ENCODE results near the gene NINJ2. TPM values are rescaled to one million over a fixed set of nuclear protein-coding genes. Genes with fewer than 3 reads are reported as not detected.
A peak's percentile ranks its signal among the peaks of the same experiment; 100 is the strongest.

The NINJ2 gene
- total and polyA plus RNA-seq, 3 experiments from 2014 or later: 3.3 to 47.1 (median 4.2) TPM

DNA sequence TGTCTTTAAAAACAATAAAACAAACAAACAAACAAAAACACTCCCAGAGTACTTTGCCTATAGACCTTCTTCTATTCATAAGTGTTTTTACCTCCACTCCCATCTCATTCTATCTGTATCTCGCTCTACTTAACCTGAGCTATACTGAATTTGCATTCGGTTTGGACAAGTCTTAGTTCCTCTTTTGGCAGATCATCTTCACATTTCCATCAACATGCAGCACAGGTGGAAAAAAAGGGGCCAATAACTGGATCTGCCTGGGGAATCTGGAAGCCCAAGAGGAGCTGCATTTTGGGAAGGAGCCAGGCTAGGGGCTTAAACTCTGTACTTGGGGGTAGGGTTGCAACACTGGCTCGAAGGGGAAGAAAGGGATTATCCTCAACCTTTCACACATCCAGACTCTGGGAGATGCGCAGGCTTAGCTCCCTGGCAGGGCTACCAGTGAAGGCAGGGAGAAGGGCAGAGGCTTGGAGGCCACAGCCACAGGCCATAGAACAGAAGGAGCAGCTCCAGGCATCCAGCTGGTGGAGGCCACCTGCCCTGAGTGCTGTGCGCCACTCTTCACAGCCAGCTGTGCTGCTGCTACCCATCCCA is 4.1 kb downstream of the NINJ2 start:
- peak overlapping the region in 1 of 7 donors; percentile 30 for H3K4me3 Mint-ChIP-seq
- no peaks in the 10 kb centered on the region for H3K36me3 ChIP-seq (ENCODE audit: insufficient read depth, low read length)
- H3K27me3 ChIP-seq (ENCODE audit: insufficient read depth, low read length, poor library complexity, severe bottlenecking): no peaks in the 10 kb centered on the region
- no peak overlapping the region for H3K27ac ChIP-seq (ENCODE audit: low read depth, low read length)
- H3K4me1 ChIP-seq (ENCODE audit: insufficient read depth, low read length): peaks cover 17% of the 10 kb centered on the region
- H3K27me3 Mint-ChIP-seq: no peaks in the 10 kb centered on the region
- no peak for DNase-seq
- H3K4me3 ChIP-seq (ENCODE audit: low read length): no peak overlapping the region
- POLR2A ChIA-PET: no interaction called here
- H3K9me3 Mint-ChIP-seq: no peaks in the 10 kb centered on the region
- peaks cover 13 to 35% (median 20%) of the 10 kb centered on the region in 3 donors for H3K4me1 Mint-ChIP-seq
- no peaks in the 10 kb centered on the region for H3K36me3 Mint-ChIP-seq
- CTCF ChIA-PET: interaction anchor here (1.5 kb wide), 1 partner anchor 8 kb away, joined by 3 read pairs; no protein-coding TSS in a partner anchor
- H3K27ac Mint-ChIP-seq: peak overlapping the region in 1 of 8 donors; percentile 0
- no peaks in the 10 kb centered on the region for H3K9me3 ChIP-seq (ENCODE audit: low read length)

DNA sequence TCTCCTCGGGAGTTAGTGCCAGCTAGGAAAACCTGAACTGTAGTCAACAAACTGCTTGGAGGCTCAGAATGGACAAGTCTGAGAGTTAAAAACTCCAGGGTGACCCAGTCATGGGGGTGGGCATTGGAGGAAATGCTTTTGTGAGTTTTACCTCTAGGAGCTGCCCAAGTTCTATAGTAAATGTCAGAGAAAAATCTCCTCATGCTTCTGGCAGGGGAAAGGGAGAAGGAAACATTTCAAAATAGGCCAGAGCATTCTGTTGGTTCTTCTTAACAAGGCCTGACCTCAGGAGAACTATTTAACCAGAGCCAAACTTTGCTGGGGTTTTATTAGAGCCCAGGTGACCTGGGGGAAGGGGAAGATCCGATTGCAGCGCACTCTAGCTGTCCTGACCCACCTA is 12.3 kb downstream of the NINJ2 start:
- Mint-ChIP-seq H3K27ac (peak overlapping the region in 2 of 8 donors; percentile 21 to 39), H3K4me1 (peaks cover 0 to 23% (median 5%) of the 10 kb centered on the region in 3 donors), H3K4me3 (no peak overlapping the region), H3K27me3 (no peaks in the 10 kb centered on the region), H3K9me3 (no peaks in the 10 kb centered on the region), H3K36me3 (peaks cover 0 to 2% (median 1%) of the 10 kb centered on the region in 3 donors)
- POLR2A ChIA-PET: no interaction called here
- no peak for DNase-seq
- Histone ChIP-seq H3K4me3 (ENCODE audit: low read length) (no peak overlapping the region), H3K4me1 (ENCODE audit: insufficient read depth, low read length) (no peaks in the 10 kb centered on the region), H3K27me3 (ENCODE audit: insufficient read depth, low read length, poor library complexity, severe bottlenecking) (no peaks in the 10 kb centered on the region), H3K36me3 (ENCODE audit: insufficient read depth, low read length) (no peaks in the 10 kb centered on the region), H3K9me3 (ENCODE audit: low read length) (no peaks in the 10 kb centered on the region), H3K27ac (ENCODE audit: low read depth, low read length) (no peak overlapping the region)
- CTCF ChIA-PET: interaction anchor here (1.0 to 2.8 kb wide), 4 partner anchors 9 to 164 kb away, joined by 3 to 9 read pairs (median 6); partner anchors contain the start of gene WNK1

DNA sequence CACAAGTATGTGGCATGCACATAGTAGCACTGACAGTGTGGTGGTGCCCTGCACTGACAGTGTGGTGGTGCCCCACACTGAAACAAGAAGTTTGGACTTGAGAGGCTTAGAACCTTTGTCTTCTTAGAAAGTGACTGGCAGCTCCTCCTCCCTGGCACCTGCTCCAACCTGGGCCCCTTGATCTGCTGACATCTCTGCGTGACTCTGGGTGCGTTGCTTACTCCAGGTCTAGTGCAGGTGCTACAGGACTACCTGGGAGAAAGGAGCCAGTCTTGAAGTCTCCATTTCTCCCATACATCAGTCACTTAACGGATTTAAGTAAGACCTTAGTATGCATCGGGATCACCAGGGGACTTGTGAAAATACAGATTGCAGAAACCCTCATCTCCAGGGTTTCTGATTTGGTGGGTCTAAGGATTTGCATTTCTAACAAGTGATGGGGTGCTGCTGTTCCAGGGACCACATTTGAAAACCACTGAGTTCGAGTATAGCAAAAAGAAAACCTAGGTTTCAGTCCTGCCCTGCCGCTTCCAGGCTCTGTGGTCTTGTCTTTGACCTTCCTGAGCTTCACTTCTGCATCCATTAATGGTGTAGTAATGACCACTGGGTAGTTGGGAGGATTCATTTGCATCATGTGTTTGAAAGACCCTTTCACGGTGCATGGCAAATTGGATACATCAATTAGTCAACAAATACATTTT is 15.7 kb downstream of the NINJ2 start:
- no peaks in the 10 kb centered on the region for H3K9me3 ChIP-seq (ENCODE audit: low read length)
- Mint-ChIP-seq H3K9me3 (no peaks in the 10 kb centered on the region), H3K27me3 (peaks cover 0 to 2% of the 10 kb centered on the region in 2 donors), H3K27ac (peak overlapping the region in 4 of 8 donors; percentile 7 to 61 (median 51)), H3K4me3 (peak overlapping the region in 1 of 7 donors; percentile 31), H3K36me3 (peaks cover 0 to 7% (median 4%) of the 10 kb centered on the region in 3 donors), H3K4me1 (peaks cover 14 to 41% (median 19%) of the 10 kb centered on the region in 3 donors)
- POLR2A ChIA-PET: no interaction called here
- H3K4me1 ChIP-seq (ENCODE audit: insufficient read depth, low read length): peaks cover 13% of the 10 kb centered on the region
- no peak for DNase-seq
- no peaks in the 10 kb centered on the region for H3K27me3 ChIP-seq (ENCODE audit: insufficient read depth, low read length, poor library complexity, severe bottlenecking)
- no peak overlapping the region for H3K27ac ChIP-seq (ENCODE audit: low read depth, low read length)
- H3K4me3 ChIP-seq (ENCODE audit: low read length): no peak overlapping the region
- CTCF ChIA-PET: interaction anchor here (1.7 kb wide), 1 partner anchor 104 kb away, joined by 6 read pairs; no protein-coding TSS in a partner anchor
- H3K36me3 ChIP-seq (ENCODE audit: insufficient read depth, low read length): no peaks in the 10 kb centered on the region

DNA sequence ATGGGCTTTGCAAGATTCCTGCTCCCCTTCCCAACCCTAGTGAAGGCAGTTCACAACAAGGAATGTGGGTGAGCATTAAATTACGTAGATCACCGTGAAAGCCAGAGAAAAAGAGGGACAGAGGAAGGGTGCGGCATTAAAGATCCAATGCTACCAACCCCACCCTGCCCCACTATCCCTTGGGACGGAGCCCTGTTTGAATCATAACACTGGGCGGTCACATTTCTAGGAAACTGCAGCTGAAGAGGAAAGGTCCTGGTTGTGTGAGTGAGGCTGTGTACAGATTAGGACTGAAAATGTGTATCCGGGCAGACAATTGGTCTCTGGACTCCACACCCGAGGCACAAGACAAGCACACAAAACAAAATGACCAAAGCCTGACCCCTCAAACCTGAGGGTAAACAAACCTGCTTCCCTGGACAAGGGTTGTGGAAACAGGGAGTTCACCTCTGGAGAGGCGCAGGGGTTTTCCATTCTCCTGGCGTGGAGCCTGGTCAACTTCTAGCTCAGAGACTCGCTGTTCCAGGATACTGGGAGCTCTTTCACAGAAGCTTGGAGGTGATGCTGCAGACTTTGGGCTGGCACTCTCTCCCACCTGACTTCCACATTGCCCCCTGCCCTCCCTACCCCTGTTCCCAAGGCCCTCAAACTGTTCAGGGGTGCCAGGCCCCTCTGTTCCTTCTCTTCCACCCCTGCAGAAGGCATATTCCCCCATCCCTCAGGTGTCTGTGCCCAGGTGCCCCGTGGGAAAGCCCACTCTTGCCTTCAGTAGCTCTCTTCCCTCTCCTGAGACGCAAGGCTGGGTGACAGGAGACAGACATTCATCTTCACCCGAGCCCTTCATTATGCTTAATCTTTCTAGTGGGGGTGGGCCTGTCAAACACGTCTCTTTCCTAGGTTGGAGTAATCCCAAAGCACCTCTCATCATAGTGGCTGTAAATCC is 16.5 kb downstream of the NINJ2 start:
- CTCF ChIA-PET: interaction anchor here (1.4 to 1.7 kb wide), 2 partner anchors 82 to 104 kb away, joined by 3 to 6 read pairs; no protein-coding TSS in a partner anchor
- H3K9me3 Mint-ChIP-seq: no peaks in the 10 kb centered on the region

DNA sequence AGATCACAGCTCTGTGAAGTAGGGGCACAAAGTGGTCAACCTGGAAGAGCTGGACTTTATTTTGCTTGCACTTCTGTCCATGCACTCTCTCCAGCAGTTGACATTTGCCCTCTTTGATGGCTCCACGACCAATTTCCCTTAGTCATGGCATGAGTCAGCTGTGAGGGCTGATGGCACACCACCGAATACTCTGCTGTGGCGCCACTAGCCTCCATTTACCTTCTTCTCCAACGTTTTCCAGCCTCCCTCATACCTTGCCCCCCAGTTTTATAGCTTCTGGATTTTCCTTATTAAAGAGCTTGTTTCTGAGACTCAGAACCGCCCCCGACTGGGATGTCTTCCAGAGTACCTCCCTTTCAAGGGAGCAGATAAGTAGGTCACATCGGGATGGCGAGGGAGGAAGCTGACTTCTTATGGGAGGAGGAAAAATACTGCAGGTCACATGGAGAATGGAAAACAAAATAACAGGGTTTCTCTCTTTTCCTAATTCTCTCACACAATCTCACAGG is 17.6 kb downstream of the NINJ2 start:
- Mint-ChIP-seq H3K27me3 (peaks cover 0 to 2% of the 10 kb centered on the region in 2 donors), H3K4me3 (peak overlapping the region in 2 of 7 donors; percentile 10 to 58), H3K36me3 (peaks cover 0 to 7% (median 3%) of the 10 kb centered on the region in 3 donors), H3K27ac (peak overlapping the region in 7 of 8 donors; percentile 21 to 96 (median 53)), H3K9me3 (no peaks in the 10 kb centered on the region), H3K4me1 (peaks cover 24 to 42% (median 31%) of the 10 kb centered on the region in 3 donors)
- ChIA-PET CTCF (interaction anchor here (1.4 to 4.6 kb wide), 2 partner anchors 83 to 107 kb away, joined by 3 to 41 read pairs; partner anchors contain the start of gene WNK1), POLR2A (interaction anchor here (0.6 kb wide), 1 partner anchor 24 kb away, joined by 3 read pairs; no protein-coding TSS in a partner anchor)
- Histone ChIP-seq H3K4me1 (ENCODE audit: insufficient read depth, low read length) (peaks cover 22% of the 10 kb centered on the region), H3K27me3 (ENCODE audit: insufficient read depth, low read length, poor library complexity, severe bottlenecking) (no peaks in the 10 kb centered on the region), H3K9me3 (ENCODE audit: low read length) (no peaks in the 10 kb centered on the region), H3K27ac (ENCODE audit: low read depth, low read length) (no peak overlapping the region), H3K36me3 (ENCODE audit: insufficient read depth, low read length) (no peaks in the 10 kb centered on the region), H3K4me3 (ENCODE audit: low read length) (no peak overlapping the region)
- no peak for DNase-seq

More for the DNA sequence above, 16.5 kb downstream of the NINJ2 start:
- Mint-ChIP-seq H3K36me3 (peaks cover 0 to 7% (median 4%) of the 10 kb centered on the region in 3 donors), H3K27ac (peak overlapping the region in 6 of 8 donors; percentile 7 to 61 (median 42)), H3K4me3 (peak overlapping the region in 1 of 7 donors; percentile 31), H3K27me3 (peaks cover 0 to 2% of the 10 kb centered on the region in 2 donors), H3K4me1 (peaks cover 21 to 48% (median 23%) of the 10 kb centered on the region in 3 donors)
- Histone ChIP-seq H3K36me3 (ENCODE audit: insufficient read depth, low read length) (no peaks in the 10 kb centered on the region), H3K9me3 (ENCODE audit: low read length) (no peaks in the 10 kb centered on the region), H3K27me3 (ENCODE audit: insufficient read depth, low read length, poor library complexity, severe bottlenecking) (no peaks in the 10 kb centered on the region), H3K4me1 (ENCODE audit: insufficient read depth, low read length) (peaks cover 19% of the 10 kb centered on the region), H3K4me3 (ENCODE audit: low read length) (no peak overlapping the region), H3K27ac (ENCODE audit: low read depth, low read length) (no peak overlapping the region)
- DNase-seq: no peak
- POLR2A ChIA-PET: no interaction called here

DNA sequence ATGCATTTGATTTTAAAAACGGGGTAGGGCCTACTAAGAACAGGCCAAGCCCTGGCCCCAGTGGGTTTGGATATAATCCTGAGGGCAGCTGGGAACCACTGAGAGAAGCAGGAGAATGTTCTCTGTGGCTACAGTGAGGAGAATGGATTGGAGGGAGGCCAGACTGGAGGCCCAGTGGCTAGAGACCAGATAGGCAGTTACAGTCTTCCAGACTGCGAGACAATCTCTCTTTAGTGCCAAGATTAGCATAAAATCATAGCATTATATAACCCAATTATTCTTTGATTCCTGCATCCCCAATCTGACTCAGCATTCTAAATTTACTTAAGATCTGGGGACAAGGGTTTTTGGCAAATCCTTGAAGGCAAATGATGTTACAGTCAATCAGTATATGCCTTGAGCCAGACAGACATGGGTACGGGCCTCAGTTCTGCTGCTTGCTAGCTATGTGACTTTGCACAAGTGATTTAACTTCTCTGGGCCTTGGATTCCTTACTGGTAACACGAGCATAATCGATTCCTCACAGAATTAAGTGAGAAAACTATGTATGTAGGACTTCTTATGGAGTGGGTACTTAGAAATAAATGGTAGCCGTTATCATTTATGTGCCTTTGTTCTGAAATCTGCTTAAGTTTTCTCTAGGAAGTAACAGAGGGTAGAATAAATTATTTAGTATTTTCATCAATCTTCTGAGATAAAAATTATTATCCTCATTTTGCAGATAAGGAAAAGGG is 18.3 kb downstream of the NINJ2 start:
- H3K4me1 ChIP-seq (ENCODE audit: insufficient read depth, low read length): peaks cover 29% of the 10 kb centered on the region
- H3K4me3 Mint-ChIP-seq: peak overlapping the region in 3 of 7 donors; percentile 58 to 94 (median 94)
- CTCF ChIA-PET: interaction anchor here (1.4 to 4.6 kb wide), 2 partner anchors 84 to 107 kb away, joined by 3 to 41 read pairs; partner anchors contain the start of gene WNK1
- H3K36me3 ChIP-seq (ENCODE audit: insufficient read depth, low read length): no peaks in the 10 kb centered on the region
- H3K4me3 ChIP-seq (ENCODE audit: low read length): no peak overlapping the region
- H3K4me1 Mint-ChIP-seq: peaks cover 29 to 48% (median 37%) of the 10 kb centered on the region in 3 donors
- peaks cover 0 to 7% (median 2%) of the 10 kb centered on the region in 3 donors for H3K36me3 Mint-ChIP-seq
- H3K9me3 ChIP-seq (ENCODE audit: low read length): no peaks in the 10 kb centered on the region
- H3K27ac ChIP-seq (ENCODE audit: low read depth, low read length): no peak overlapping the region
- no peak for DNase-seq
- no peaks in the 10 kb centered on the region for H3K9me3 Mint-ChIP-seq
- peak overlapping the region in 7 of 8 donors; percentile 79 to 98 (median 96) for H3K27ac Mint-ChIP-seq
- H3K27me3 ChIP-seq (ENCODE audit: insufficient read depth, low read length, poor library complexity, severe bottlenecking): no peaks in the 10 kb centered on the region
- H3K27me3 Mint-ChIP-seq: peaks cover 0 to 2% of the 10 kb centered on the region in 2 donors
- POLR2A ChIA-PET: interaction anchor here (0.6 kb wide), 1 partner anchor 25 kb away, joined by 3 read pairs; no protein-coding TSS in a partner anchor
